ENCODE data around the gene CAPN2.

Gene CAPN2

DNA sequence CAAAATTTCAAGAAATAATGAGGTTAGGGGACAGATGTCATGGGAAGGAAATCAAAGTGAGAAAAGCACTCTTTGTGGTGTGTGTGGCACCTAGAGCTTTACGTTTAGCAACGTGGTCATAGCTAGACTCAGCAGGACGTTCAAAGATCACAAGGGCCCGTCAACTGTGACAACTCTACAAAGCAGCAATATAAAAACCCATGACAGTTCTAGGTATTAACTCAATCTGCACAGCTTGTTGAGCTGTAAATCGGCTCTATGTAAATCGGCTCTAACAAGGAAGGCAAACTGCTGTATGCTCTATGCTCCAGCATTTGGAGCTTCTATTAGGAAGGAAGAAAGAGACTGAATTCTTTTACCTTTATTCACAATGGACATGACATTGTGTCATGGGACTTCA lies 68.6 kb downstream of the CAPN2 start:
- peak; percentile 100 for FAIRE-seq
- no peak for TF ChIP-seq CTCF (IDR thresholded peaks at IDR 0.05; ENCODE audit: insufficient read depth, missing control alignments)
- no peak for DNase-seq (ENCODE audit: insufficient read length, low spot score)

- FAIRE-seq (no peak), DNase-seq (ENCODE audit: insufficient read length, low spot score) (no peak)
- no peak for TF ChIP-seq CTCF (IDR thresholded peaks at IDR 0.05; ENCODE audit: insufficient read depth, missing control alignments)
Measured at GRCh38 chr1:223783676-223784075, 71.3 kb downstream of the CAPN2 start.

DNA sequence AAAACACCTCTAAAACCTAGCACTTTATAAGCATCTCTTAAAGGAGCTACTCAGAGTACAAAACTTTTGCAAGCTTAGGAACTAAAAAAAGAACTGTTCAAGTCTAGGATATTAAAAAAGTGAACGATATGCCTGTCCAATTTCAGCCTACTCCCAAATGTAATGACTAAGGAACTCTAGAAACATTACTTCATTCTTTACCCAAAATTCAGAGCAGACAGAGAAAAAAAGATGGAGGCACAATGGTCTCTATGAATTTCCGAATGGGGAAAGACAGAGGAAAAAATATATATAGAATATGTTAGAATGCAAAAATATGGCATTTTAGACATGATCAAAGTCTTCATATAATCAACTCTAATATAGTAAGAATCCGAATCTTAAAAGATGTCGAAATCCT lies 72.2 kb downstream of the CAPN2 start:
- FAIRE-seq (no peak), DNase-seq (ENCODE audit: insufficient read length, low spot score) (no peak)
- TF ChIP-seq CTCF (IDR thresholded peaks at IDR 0.05; ENCODE audit: insufficient read depth, missing control alignments) = no peak

DNA sequence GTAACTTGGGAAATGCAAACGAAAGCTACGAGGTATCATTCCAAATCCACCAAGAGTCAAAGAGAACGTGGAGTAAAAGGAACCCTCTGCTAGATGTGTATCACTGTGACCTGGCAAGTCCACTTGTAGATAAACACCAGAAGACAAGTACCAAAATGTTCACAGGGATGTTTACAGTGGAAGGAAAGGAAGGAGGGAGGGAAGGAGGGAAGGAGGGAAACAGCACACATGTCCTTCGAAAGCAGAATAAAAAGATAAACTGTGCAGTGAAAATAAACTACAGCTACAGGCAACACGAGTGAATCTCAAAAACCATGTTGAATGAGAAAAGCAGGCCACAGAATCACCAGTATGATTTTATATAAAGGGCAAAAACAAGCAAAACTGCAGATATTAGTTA lies 73.5 kb downstream of the CAPN2 start:
- DNase-seq (ENCODE audit: insufficient read length, low spot score) = no peak
- TF ChIP-seq CTCF (IDR thresholded peaks at IDR 0.05; ENCODE audit: insufficient read depth, missing control alignments) = no peak
- peak; percentile 53 for FAIRE-seq

DNA sequence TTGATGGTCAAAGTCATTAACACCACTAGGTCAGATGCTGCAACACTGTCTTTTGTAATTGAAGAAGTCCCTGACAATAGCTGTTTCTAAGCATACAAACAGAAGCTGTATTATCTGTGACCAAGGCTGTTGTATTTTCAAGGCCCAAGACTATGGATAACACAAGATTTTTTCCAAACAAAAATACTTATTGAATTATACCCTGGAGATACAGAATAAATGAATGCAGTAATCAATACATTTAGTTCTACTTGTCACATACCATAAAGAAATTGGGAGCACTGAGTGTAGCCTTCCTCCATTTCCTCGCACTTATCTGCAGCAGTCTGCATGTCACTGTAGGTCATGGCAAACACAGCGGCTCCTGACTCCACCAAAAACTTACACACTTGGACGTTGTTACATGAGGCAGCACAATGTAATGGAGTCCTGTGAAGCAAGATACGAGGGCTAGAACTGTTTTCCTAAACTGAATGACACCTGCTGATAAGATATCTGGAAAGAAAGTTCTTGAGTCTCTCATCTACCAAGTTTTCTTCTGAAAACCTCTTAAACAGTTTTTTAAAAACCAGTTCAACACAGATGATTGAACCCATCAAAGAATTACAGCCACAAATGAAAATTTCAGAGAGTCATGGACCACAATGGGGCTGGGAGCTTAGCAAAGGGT lies 76.5 kb downstream of the CAPN2 start:
- no peak for TF ChIP-seq CTCF (IDR thresholded peaks at IDR 0.05; ENCODE audit: insufficient read depth, missing control alignments)
- FAIRE-seq (peak; percentile 78), DNase-seq (ENCODE audit: insufficient read length, low spot score) (no peak)

GRCh38 chr1:223792046-223792445 lies 79.7 kb downstream of the CAPN2 start:
- no peak for DNase-seq (ENCODE audit: insufficient read length, low spot score)
- TF ChIP-seq CTCF (IDR thresholded peaks at IDR 0.05; ENCODE audit: insufficient read depth, missing control alignments) = no peak
- peak; percentile 89 for FAIRE-seq

DNA sequence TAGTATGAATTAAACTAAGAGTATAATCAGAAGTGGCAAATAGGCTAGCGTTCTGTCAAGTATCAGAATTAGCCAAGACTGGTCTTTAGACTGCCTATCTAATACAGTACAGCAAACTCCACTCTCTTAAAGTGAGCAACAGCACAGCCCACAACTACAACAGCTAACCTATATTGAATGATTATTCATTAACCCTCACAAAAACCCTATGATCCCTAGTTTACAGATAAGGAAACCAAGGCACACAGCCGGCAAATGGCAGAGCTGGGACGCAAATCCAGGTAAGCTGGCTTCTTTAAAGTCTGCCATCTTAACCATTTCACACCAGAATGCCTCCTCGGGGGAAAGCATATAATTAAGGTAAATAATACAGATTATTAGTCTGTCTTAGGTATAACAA lies 81.4 kb downstream of the CAPN2 start:
- no peak for TF ChIP-seq CTCF (IDR thresholded peaks at IDR 0.05; ENCODE audit: insufficient read depth, missing control alignments)
- FAIRE-seq (no peak), DNase-seq (ENCODE audit: insufficient read length, low spot score) (no peak)

All from D721Med (cell line).